ENCODE data around the gene DDX56.

DNA sequence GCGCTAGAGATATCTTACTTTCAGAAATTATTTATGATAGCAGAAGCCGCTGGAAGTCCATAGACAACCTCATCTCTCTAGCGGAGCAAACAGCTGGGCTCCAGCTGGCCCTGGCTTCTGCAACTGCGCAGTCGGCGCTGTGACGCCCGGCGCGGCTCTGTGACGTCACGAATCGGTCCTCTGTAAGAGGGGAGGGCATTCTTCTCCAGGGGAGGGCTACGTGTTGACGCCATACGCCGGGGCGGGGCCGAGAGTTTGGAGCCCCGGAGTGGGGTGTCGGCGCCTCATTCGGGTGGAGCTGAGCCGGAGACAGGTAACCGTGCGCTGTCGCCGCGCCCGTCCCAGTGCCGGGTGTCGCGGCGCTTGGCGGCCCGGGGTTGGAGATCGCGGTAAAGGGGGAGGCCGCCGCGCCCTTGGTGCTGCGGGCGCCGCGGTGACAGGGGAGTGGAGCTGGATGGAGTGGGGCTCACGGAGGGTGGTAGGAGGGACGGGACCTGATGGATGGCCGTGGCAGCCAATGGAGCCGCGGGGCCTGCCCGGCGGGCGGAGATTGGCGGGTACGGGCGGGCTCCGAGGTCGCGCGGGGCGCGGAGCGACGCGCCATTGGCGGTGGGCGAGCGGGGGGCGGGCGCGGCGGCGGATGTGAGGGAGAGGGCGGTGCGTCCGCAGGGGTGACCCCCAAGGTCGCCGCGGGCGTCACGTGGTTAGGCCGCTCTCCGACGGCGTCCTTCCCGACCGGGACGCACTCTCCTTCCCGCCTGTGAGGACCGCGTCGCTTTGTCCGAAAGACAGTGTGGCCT lies 32.8 kb upstream of the DDX56 start, which contains the start of gene OGDH:
- TF ChIP-seq CTCF (conservative IDR thresholded peaks at IDR 0.05 in 1 of 2, IDR thresholded peaks at IDR 0.05 in 1 of 2; ENCODE audit: low read depth in 1 of 2, low read length in 2 of 2) (no peak), EZH2 (IDR thresholded peaks at IDR 0.05; ENCODE audit: low read length, missing control alignments) (no peak)

All from fibroblast of lung (primary cell).